ENCODE measurements around the gene BMAL1.

Gene BMAL1

GRCh38 chr11:13313005-13313819 lies 35.6 kb downstream of the BMAL1 start:
- no peak for DNase-seq (ENCODE audit: extremely low spot score, insufficient read length, low read depth)
- FAIRE-seq = no peak

- FAIRE-seq = no peak
- DNase-seq (ENCODE audit: extremely low spot score, insufficient read length, low read depth) = no peak
Observed at GRCh38 chr11:13314676-13315394, 37.2 kb downstream of the BMAL1 start.

GRCh38 chr11:13315517-13316432 lies 38.2 kb downstream of the BMAL1 start:
- no peak for FAIRE-seq
- DNase-seq (ENCODE audit: extremely low spot score, insufficient read length, low read depth) = no peak

GRCh38 chr11:13316528-13316961 lies 39.0 kb downstream of the BMAL1 start:
- no peak for DNase-seq (ENCODE audit: extremely low spot score, insufficient read length, low read depth)
- FAIRE-seq = peak; percentile 18

- DNase-seq (ENCODE audit: extremely low spot score, insufficient read length, low read depth) (no peak), FAIRE-seq (no peak)
Observed at GRCh38 chr11:13317293-13318080, 39.9 kb downstream of the BMAL1 start.

GRCh38 chr11:13318498-13319295 lies 41.1 kb downstream of the BMAL1 start:
- DNase-seq (ENCODE audit: extremely low spot score, insufficient read length, low read depth) (no peak), FAIRE-seq (peak; percentile 78)

GRCh38 chr11:13320688-13321087 lies 43.1 kb downstream of the BMAL1 start:
- FAIRE-seq (no peak), DNase-seq (ENCODE audit: extremely low spot score, insufficient read length, low read depth) (no peak)

GRCh38 chr11:13321431-13321830 lies 43.8 kb downstream of the BMAL1 start:
- DNase-seq (ENCODE audit: extremely low spot score, insufficient read length, low read depth) (no peak), FAIRE-seq (no peak)

- DNase-seq (ENCODE audit: extremely low spot score, insufficient read length, low read depth) (no peak), FAIRE-seq (no peak)
Observed at GRCh38 chr11:13324141-13324540, 46.6 kb downstream of the BMAL1 start.

- DNase-seq (ENCODE audit: extremely low spot score, insufficient read length, low read depth) (no peak), FAIRE-seq (no peak)
Observed at GRCh38 chr11:13324709-13325108, 47.1 kb downstream of the BMAL1 start.

GRCh38 chr11:13327421-13327820 lies 49.8 kb downstream of the BMAL1 start:
- no peak for FAIRE-seq
- no peak for DNase-seq (ENCODE audit: extremely low spot score, insufficient read length, low read depth)

- DNase-seq (ENCODE audit: extremely low spot score, insufficient read length, low read depth) (no peak), FAIRE-seq (no peak)
Observed at GRCh38 chr11:13328286-13328685, 50.7 kb downstream of the BMAL1 start.

- DNase-seq (ENCODE audit: extremely low spot score, insufficient read length, low read depth) (no peak), FAIRE-seq (no peak)
Observed at GRCh38 chr11:13329670-13330356, 52.2 kb downstream of the BMAL1 start.

GRCh38 chr11:13332124-13332523 lies 54.5 kb downstream of the BMAL1 start:
- FAIRE-seq (no peak), DNase-seq (ENCODE audit: extremely low spot score, insufficient read length, low read depth) (no peak)

- DNase-seq (ENCODE audit: extremely low spot score, insufficient read length, low read depth) (no peak), FAIRE-seq (peak; percentile 63)
Observed at GRCh38 chr11:13333456-13333957, 55.9 kb downstream of the BMAL1 start.

GRCh38 chr11:13334034-13334786 lies 56.6 kb downstream of the BMAL1 start:
- FAIRE-seq = no peak
- DNase-seq (ENCODE audit: extremely low spot score, insufficient read length, low read depth) = no peak

GRCh38 chr11:13335319-13335718 lies 57.7 kb downstream of the BMAL1 start:
- DNase-seq (ENCODE audit: extremely low spot score, insufficient read length, low read depth) = no peak
- peak; percentile 84 for FAIRE-seq

All from GM18507 (cell line).